BLaER1 (cell line): ENCODE results near the gene CDRT4.
"Not testable (repeated sequence)": the region's sequence is repeated elsewhere in the genome, so short reads cannot be mapped to it uniquely, and the experiment has no call there.

ENCODE experiments used
- H3K27ac ChIP-seq: shearing (Covaris generic); formaldehyde crosslinking; 2 replicates; pipeline ENCODE4 v1.8.1; 2022
- H3K27me3 ChIP-seq: shearing (Covaris generic); formaldehyde crosslinking; 2 replicates; pipeline ENCODE4 v1.8.1; 2022
- H3K36me3 ChIP-seq: shearing (Covaris generic); formaldehyde crosslinking; 2 replicates; pipeline ENCODE4 v1.8.1; 2022
- H3K4me1 ChIP-seq: shearing (Covaris generic); formaldehyde crosslinking; 2 replicates; pipeline ENCODE4 v1.8.1; 2022
- H3K4me2 ChIP-seq: shearing (Covaris generic); formaldehyde crosslinking; 2 replicates; pipeline ENCODE4 v1.8.1; 2022
- H3K4me3 ChIP-seq: shearing (Covaris generic); formaldehyde crosslinking; 2 replicates; pipeline ENCODE4 v1.8.1; 2022
- H3K9ac ChIP-seq: shearing (Covaris generic); formaldehyde crosslinking; 2 replicates; pipeline ENCODE4 v1.8.1; 2022
- H3K9me3 ChIP-seq: shearing (Covaris generic); formaldehyde crosslinking; 2 replicates; pipeline ENCODE4 v1.8.1; 2022
- H4K20me1 ChIP-seq: shearing (Covaris generic); formaldehyde crosslinking; 2 replicates; pipeline ENCODE4 v1.8.1; 2022
- Cebpa-rat ChIP-seq: shearing (Covaris generic); IDR thresholded peaks from 2 replicates; pipeline ENCODE4 v1.8.1; 2022

The CDRT4 gene

DNA sequence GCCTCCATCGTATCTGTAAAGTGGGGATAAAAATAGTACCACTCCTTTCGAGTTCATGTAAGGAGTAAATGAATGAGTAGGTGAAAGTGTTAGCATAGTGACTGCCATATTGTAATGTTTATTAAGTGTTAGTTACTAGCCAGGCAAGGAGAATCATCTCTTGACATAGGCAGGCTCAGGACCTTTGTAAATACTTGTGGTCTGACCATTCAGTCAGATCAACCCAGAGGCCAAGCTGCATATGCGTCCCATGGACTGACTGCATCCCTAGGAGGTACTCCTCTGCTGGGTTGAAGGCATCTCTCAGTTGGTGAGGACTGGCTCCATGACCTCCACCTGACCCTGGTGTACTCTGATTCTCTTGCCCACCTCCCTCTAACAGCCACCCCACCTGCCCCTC is 40.5 kb upstream of the CDRT4 start:
- no peak for TF ChIP-seq Cebpa-rat
- Histone ChIP-seq H3K36me3 (no peaks in the 10 kb centered on the region), H3K27ac (no peak overlapping the region), H3K4me3 (no peak overlapping the region), H3K4me2 (no peak overlapping the region), H3K9me3 (no peaks in the 10 kb centered on the region), H3K27me3 (no peaks in the 10 kb centered on the region), H4K20me1 (no peaks in the 10 kb centered on the region), H3K9ac (no peak overlapping the region), H3K4me1 (peaks cover 18% of the 10 kb centered on the region)

DNA sequence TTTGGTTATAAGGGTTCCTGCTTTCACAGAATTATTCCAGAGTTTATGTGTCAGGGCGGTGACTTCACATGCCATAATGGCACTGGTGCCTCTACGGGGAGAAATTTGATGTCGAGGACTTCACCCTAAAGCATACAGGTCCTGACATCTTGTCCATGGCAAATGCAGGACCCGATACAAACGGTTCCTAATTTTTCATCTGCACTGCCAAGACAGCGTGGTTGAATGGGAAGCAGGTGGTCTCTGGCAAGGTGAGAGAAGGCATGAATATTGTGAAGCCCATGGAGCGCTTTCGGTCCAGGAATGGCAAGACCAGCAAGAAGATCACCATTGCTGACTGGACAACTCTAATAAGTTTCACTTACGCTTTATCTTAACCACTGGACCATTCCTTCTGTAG is 39.6 kb upstream of the CDRT4 start:
- peaks cover 27% of the 10 kb centered on the region for H3K4me1 ChIP-seq
- H3K4me3 ChIP-seq = no peak overlapping the region
- H3K27me3 ChIP-seq = no peaks in the 10 kb centered on the region
- H4K20me1 ChIP-seq = no peaks in the 10 kb centered on the region
- no peak for TF ChIP-seq Cebpa-rat
- no peak overlapping the region for H3K4me2 ChIP-seq
- H3K9me3 ChIP-seq = no peaks in the 10 kb centered on the region
- no peaks in the 10 kb centered on the region for H3K36me3 ChIP-seq
- no peak overlapping the region for H3K9ac ChIP-seq
- H3K27ac ChIP-seq = no peak overlapping the region

DNA sequence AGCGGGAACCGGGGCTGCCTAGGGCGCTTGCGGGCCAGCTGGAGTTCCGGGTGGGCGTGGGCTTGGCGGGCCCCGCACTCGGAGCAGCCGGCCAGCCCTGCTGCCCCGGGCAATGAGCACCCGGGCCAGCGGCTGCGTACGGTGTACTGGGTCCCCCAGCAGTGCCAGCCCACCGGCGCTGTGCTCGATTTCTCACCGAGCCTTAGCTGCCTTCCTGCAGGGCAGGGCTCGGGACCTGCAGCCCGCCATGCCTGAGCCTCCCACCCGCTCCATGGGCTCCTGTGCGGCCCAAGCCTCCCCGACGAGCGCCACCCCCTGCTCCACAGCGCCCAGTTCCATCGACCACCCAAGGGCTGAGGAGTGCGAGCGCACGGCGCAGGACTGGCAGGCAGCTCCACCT is 38.3 kb upstream of the CDRT4 start:
- not testable (repeated sequence) for H3K36me3 ChIP-seq, H3K9me3 ChIP-seq, H3K9ac ChIP-seq, H4K20me1 ChIP-seq, H3K4me3 ChIP-seq, H3K4me2 ChIP-seq, H3K27ac ChIP-seq, H3K27me3 ChIP-seq
- peaks cover 34% of the 10 kb centered on the region for H3K4me1 ChIP-seq

DNA sequence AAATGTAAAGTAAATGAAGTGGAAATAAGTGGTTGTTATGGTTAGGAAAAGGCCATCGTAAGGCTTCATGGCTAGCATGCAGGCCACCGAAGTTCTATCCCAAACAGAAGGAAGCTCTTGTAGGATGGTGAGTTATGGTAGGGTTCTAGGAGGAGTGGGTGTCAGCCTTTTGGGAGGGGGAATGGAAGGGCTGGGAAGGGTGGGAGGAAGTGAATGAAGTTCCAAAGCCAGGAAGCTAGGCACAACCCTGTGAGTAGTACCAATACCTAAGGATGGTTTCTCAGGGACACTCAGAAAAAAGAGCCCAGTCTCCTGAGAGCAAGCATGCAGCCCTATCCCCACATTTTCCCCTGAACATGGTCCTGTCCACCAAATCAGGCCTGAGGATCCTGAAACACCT is 36.3 kb upstream of the CDRT4 start:
- no peak overlapping the region for H3K4me2 ChIP-seq

DNA sequence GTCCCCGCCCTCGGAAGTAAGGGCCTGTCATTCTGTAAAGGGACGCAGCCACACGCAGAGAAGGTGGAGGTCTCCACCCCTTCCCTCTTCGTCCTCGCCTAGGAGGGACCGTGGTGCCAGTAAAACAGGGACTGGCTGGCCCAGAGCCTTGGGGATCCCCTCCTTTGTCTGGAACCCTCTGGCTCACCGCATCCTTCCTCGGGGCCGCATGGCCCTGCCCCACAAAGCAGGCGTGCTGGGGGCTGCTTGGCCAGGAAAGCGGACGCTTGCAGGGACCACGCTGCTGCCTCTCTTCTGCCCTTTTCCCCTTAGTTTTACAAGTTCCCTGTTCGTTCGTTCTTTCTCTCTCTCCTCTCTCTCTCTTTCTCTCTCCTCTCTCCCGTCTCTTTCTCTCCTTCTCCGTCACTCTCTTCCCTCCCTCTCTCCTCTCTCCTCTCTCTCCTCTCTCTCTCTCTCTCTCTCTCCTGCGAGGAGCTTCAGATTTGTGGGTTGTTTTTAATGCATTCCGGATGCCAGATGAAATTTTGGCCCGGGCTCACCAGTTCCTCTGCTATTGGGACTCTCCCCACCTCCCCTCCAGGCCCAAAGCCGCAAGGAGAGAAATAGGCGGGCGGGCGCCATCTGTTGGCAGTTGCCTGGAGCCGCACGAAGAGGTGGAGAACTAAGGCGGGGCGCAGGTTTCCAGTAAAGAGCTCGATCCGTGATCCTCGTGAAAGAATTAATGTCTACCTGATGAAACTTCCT is 35.1 kb upstream of the CDRT4 start:
- Histone ChIP-seq H3K4me2 (peak overlapping the region; percentile 78), H3K36me3 (no peaks in the 10 kb centered on the region), H4K20me1 (no peaks in the 10 kb centered on the region), H3K9me3 (no peaks in the 10 kb centered on the region), H3K27ac (peak overlapping the region; percentile 73), H3K4me3 (peak overlapping the region; percentile 46), H3K9ac (peak overlapping the region; percentile 34; the same call in 1 of the 2 replicates), H3K4me1 (peaks cover 23% of the 10 kb centered on the region), H3K27me3 (no peaks in the 10 kb centered on the region)
- TF ChIP-seq Cebpa-rat = no peak

More for the DNA sequence above, 36.3 kb upstream of the CDRT4 start:
- Histone ChIP-seq H4K20me1 (no peaks in the 10 kb centered on the region), H3K9me3 (no peaks in the 10 kb centered on the region), H3K4me1 (peaks cover 23% of the 10 kb centered on the region), H3K27me3 (no peaks in the 10 kb centered on the region), H3K36me3 (no peaks in the 10 kb centered on the region), H3K27ac (no peak overlapping the region), H3K4me3 (no peak overlapping the region), H3K9ac (no peak overlapping the region)
- no peak for TF ChIP-seq Cebpa-rat

DNA sequence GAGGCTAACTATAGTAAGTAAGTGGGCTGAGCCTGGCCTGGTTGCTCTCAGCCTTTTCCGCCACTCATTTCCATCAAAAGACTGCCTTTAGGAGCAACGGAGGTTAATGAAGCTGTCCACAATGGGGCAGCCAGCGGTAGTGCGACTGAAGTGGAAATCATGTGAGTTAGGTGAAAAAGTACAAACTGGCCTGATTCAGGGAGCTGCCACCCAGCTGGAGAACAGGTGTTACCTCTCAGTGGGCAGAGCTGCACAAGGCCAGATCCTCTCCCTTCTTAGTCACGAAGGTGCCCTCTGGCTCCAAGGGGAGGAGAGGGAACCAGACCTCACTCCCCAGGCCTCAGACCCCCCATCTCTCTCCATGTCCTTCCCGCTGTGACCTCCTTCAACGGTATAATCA is 34.4 kb upstream of the CDRT4 start:
- Histone ChIP-seq H4K20me1 (no peaks in the 10 kb centered on the region), H3K27me3 (no peaks in the 10 kb centered on the region), H3K4me2 (peak overlapping the region; percentile 78), H3K4me3 (no peak overlapping the region), H3K9ac (no peak overlapping the region), H3K9me3 (no peaks in the 10 kb centered on the region), H3K36me3 (no peaks in the 10 kb centered on the region), H3K4me1 (peaks cover 23% of the 10 kb centered on the region), H3K27ac (no peak overlapping the region)
- TF ChIP-seq Cebpa-rat = no peak

DNA sequence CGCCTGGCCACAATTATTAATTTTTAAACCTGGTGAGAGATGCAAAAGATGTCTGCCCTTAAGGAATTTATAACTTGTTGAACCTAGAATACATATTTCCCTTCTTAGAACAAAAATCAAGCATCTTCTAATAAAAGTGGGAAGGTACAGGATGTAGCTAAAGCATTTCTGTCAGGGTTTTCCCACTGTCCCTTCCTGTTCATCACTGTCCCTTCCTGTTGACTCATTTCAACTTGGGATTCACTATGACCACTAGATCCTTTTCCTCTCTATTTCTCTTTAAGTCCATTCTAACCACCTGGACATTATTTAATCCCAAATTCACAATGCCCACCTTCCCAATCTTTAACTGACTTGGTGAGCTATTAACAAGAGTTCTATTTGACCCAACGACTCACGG is 33.9 kb upstream of the CDRT4 start:
- H3K9me3 ChIP-seq = no peaks in the 10 kb centered on the region
- H3K36me3 ChIP-seq = no peaks in the 10 kb centered on the region
- no peak overlapping the region for H3K9ac ChIP-seq
- no peak overlapping the region; the same call in 1 of the 2 replicates for H3K4me2 ChIP-seq
- H4K20me1 ChIP-seq = no peaks in the 10 kb centered on the region
- no peaks in the 10 kb centered on the region for H3K27me3 ChIP-seq
- no peak for TF ChIP-seq Cebpa-rat
- peaks cover 23% of the 10 kb centered on the region for H3K4me1 ChIP-seq
- H3K4me3 ChIP-seq = no peak overlapping the region
- no peak overlapping the region for H3K27ac ChIP-seq

DNA sequence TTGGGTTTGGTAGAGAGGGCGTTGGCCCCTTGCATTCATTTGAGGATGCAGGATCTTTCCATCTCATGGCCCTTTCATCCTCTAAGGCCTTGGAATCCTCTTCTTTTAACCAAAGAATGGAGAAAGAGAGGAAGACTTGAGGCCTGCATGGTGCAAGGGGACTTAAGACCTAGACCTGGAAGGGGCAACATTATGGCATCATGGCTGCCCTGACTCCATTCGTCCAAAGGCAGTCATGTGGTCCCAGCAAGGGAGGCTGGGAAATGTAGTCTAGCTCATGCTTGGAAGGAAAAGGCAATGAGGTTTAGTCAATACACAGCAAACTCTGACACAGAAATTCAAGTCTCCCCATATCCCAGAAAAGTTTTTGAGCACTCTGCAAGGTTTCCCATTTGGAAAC is 30.7 kb upstream of the CDRT4 start:
- Histone ChIP-seq H3K36me3 (no peaks in the 10 kb centered on the region), H3K4me2 (no peak overlapping the region), H3K27me3 (no peaks in the 10 kb centered on the region), H3K9ac (no peak overlapping the region), H3K4me3 (no peak overlapping the region), H4K20me1 (no peaks in the 10 kb centered on the region), H3K4me1 (peaks cover 18% of the 10 kb centered on the region), H3K9me3 (no peaks in the 10 kb centered on the region), H3K27ac (no peak overlapping the region)
- no peak for TF ChIP-seq Cebpa-rat

DNA sequence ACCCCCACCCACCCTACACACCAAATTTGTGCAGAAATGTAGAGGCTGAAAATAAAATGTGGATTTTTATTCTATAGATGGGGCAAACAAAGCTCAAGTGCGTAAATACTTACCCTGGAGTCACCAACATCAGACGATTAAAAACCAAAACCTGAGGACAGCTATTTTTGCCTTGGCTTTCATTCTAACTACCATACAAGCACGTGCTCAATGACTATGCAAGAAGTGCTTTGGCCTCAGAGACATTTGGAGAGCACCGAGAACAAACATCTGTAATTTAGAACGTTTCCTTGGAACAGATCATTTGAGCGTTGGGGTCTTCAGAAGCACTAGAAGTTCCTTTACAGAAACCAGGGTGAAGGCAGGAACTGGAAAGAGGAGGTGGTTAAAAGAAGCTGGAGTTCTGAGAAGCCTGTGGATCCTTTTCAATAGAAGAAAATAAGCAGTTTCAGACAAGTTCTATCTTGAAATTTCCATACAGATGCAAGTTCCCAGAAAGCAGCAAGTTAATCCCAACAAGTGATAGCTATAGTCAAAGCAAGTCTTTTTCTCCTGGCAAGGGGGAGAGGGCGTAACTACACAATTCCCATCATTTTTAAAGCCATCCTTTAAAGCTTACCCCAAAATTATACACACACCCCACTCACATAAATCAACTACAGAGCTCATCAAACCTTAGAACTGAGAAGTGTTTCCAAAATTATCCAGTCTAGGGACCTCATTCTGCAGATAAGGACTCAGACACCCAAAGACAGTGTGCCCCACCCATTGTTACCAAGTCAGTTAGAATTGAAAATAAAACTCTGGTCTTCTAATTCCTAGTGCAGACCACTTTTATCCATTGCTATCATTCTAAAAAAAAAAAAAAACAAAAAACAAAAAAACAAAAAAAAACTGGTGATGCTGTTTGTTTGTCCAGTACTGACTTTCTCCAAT is 29.6 kb upstream of the CDRT4 start:
- peaks cover 7% of the 10 kb centered on the region for H3K4me1 ChIP-seq
- H3K27me3 ChIP-seq = no peaks in the 10 kb centered on the region
- H3K4me2 ChIP-seq = no peak overlapping the region
- no peaks in the 10 kb centered on the region for H4K20me1 ChIP-seq
- no peak for TF ChIP-seq Cebpa-rat
- no peaks in the 10 kb centered on the region for H3K9me3 ChIP-seq
- H3K27ac ChIP-seq = no peak overlapping the region
- H3K9ac ChIP-seq = no peak overlapping the region
- no peak overlapping the region for H3K4me3 ChIP-seq
- no peaks in the 10 kb centered on the region for H3K36me3 ChIP-seq

DNA sequence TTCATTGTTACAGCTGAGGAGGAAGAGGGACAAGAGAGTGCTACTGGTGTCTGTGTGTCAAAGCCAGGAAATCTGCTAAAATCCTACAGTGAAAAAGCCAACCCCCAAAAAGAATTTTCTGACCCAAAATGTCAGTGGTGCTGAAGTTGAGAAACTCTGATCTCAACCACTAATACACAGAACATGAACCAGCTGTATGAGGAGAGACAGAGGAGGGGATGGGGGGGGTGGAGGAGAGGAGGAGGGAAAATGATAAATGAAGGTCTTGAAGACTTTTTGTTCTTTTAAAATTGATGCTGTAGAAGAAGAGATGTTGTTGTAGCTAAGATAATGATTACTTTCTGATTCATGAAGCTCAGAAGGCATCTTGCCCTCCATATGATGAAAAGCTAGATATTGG is 27.4 kb upstream of the CDRT4 start:
- no peak overlapping the region for H3K27ac ChIP-seq
- no peaks in the 10 kb centered on the region for H4K20me1 ChIP-seq
- TF ChIP-seq Cebpa-rat = no peak
- no peak overlapping the region for H3K4me3 ChIP-seq
- peaks cover 13% of the 10 kb centered on the region for H3K4me1 ChIP-seq
- no peak overlapping the region for H3K9ac ChIP-seq
- 0 out of 2 replicates have a peak overlapping the region, but pooled peaks have one; percentile 10 for H3K4me2 ChIP-seq
- H3K36me3 ChIP-seq = no peaks in the 10 kb centered on the region
- H3K27me3 ChIP-seq = no peaks in the 10 kb centered on the region
- no peaks in the 10 kb centered on the region for H3K9me3 ChIP-seq
